Colon (tissue), 2 donors: Measurements from ENCODE around the gene TTC28.
"Not testable (repeated sequence)": the region's sequence is repeated elsewhere in the genome, so short reads cannot be mapped to it uniquely, and the experiment has no call there.

Source experiments
- FAIRE-seq: peaks from 2 replicates; lab custom pipeline; 2012; peaks lifted over from hg19 to GRCh38; lab: Jason Lieb, UNC
- donor health status: control.
- donor health status: control.

The TTC28 gene

GRCh38 chr22:28488825-28489224 is 190.8 kb downstream of the TTC28 start:
- no peak for FAIRE-seq

GRCh38 chr22:28484662-28485061 is 195.0 kb downstream of the TTC28 start:
- FAIRE-seq, result no peak

GRCh38 chr22:28481725-28482124 is 197.9 kb downstream of the TTC28 start:
- FAIRE-seq, result no peak

GRCh38 chr22:28480000-28480715 is 199.5 kb downstream of the TTC28 start:
- FAIRE-seq, result no peak

- FAIRE-seq, result no peak
These were observed 201.1 kb downstream of the TTC28 start for GRCh38 chr22:28478564-28478963.

- FAIRE-seq, result no peak
These were observed 202.1 kb downstream of the TTC28 start for GRCh38 chr22:28477556-28477955.

GRCh38 chr22:28474330-28474729 is 205.3 kb downstream of the TTC28 start:
- FAIRE-seq, result no peak

GRCh38 chr22:28473258-28473657 is 206.4 kb downstream of the TTC28 start:
- no peak for FAIRE-seq

- not testable (repeated sequence) for FAIRE-seq
These were observed 212.6 kb downstream of the TTC28 start for GRCh38 chr22:28467055-28467454.

GRCh38 chr22:28466399-28466798 is 213.2 kb downstream of the TTC28 start:
- FAIRE-seq, result no peak

GRCh38 chr22:28465841-28466240 is 213.8 kb downstream of the TTC28 start:
- FAIRE-seq, result no peak

GRCh38 chr22:28464127-28464526 is 215.5 kb downstream of the TTC28 start:
- no peak for FAIRE-seq

- not testable (repeated sequence) for FAIRE-seq
These were observed 216.2 kb downstream of the TTC28 start for GRCh38 chr22:28463408-28463807.

GRCh38 chr22:28462901-28463300 is 216.7 kb downstream of the TTC28 start:
- FAIRE-seq, result no peak

GRCh38 chr22:28462041-28462440 is 217.6 kb downstream of the TTC28 start:
- FAIRE-seq, result no peak

GRCh38 chr22:28454431-28455064 is 225.1 kb downstream of the TTC28 start:
- FAIRE-seq, result no peak

GRCh38 chr22:28450109-28450508 is 229.5 kb downstream of the TTC28 start:
- no peak for FAIRE-seq

- FAIRE-seq, result no peak
These were observed 230.6 kb downstream of the TTC28 start for GRCh38 chr22:28449041-28449440.

- no peak for FAIRE-seq
These were observed 231.0 kb downstream of the TTC28 start for GRCh38 chr22:28448625-28449024.

GRCh38 chr22:28444659-28445058 is 235.0 kb downstream of the TTC28 start:
- FAIRE-seq, result no peak

- FAIRE-seq, result no peak
These were observed 236.1 kb downstream of the TTC28 start for GRCh38 chr22:28443526-28443876.

- FAIRE-seq, result no peak
These were observed 236.7 kb downstream of the TTC28 start for GRCh38 chr22:28442711-28443525.

GRCh38 chr22:28442264-28442710 is 237.4 kb downstream of the TTC28 start:
- FAIRE-seq, result no peak
